Uterus (tissue), 2 donors: ENCODE data around the gene MCM10.

ENCODE experiments used
- CTCF ChIP-seq, 4 experiments: fragments of 200-600 bp in 2 of 4; fragments of 450-650 bp in 2 of 4; sonication (generic) in 2 of 4; IDR thresholded peaks; one replicate each; pipeline ENCODE4 v1.5.1; 2016 to 2019; ENCODE audit warnings: antibody characterized with exemption in 4 of 4, mild to moderate bottlenecking in 2 of 4, moderate library complexity in 1 of 4
- POLR2A ChIP-seq, 2 donors: fragments of 450-650 bp; IDR thresholded peaks; one replicate each; pipeline ENCODE4 v1.6.1; 2016; ENCODE audit warnings: antibody characterized with exemption in 2 of 2, mild to moderate bottlenecking in 1 of 2, moderate library complexity in 1 of 2

- TF ChIP-seq CTCF (IDR thresholded peaks at IDR 0.05) = no peak
- TF ChIP-seq POLR2A (IDR thresholded peaks at IDR 0.05) = no peak
Observed at GRCh38 chr10:13206091-13206490, 44.7 kb downstream of the MCM10 start.
